Measurements from ENCODE around the gene MYBPH.

MYBPH gene

DNA sequence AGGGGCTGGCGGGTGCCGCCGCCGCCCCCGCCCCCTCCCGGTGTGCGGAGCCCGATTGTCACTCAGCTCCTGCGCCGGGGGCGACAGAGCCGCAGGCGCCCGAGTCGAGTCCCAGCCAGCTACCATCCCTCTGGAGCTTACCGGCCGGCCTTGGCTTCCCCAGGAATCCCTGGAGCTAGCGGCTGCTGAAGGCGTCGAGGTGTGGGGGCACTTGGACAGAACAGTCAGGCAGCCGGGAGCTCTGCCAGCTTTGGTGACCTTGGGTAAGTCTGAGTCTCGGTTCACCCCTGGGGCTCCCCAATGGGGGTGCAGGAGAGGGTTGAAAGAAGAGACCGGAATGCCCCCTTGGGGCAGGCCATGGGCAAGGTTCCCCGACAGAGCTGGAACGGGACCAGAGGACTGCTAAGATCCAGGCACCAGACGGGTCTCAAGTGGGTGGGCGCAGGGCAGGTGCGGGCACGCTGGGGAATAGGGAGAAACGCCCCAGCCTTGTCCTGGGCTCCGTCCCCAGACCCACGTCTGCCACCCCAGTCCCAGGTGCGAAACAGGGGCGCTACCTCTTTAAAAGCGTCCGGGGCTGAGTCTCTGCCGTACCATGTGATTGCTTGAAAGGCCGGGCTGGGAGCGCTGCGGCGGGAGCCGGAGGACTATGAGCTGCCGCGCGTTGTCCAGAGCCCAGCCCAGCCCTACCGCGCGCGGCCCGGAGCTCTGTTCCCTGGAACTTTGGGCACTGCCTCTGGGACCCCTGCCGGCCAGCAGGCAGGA is 47.8 kb downstream of the MYBPH start, which contains the start of gene ADORA1:
Gene ADORA1, plus strand, starts transcription at position 61 of the 765 bp plus-strand sequence. CDS start 1,116 bp downstream, outside the sequence.
- Histone ChIP-seq H3F3A (ENCODE audit: insufficient read depth, low read length) (no peaks in the 10 kb centered on the region), H3K4me2 (ENCODE audit: low read depth, low read length) (peak within 1 kb of the TSS; percentile 99), H3K9me3 (replicated peaks; ENCODE audit: insufficient read depth, low read length) (no peaks in the 10 kb centered on the region), H4K20me1 (ENCODE audit: insufficient read depth, low read length) (no peaks in the 10 kb centered on the region), H3K4me1 (ENCODE audit: low read length) (peaks cover 17% of the 10 kb centered on the region; the same call in 1 of the 2 replicates), H3K4me3 (ENCODE audit: low read length) (peak within 1 kb of the TSS; percentile 63), H3K36me3 (replicated peaks; ENCODE audit: insufficient read depth, low read length) (no peaks in the 10 kb centered on the region), H2AFZ (ENCODE audit: low read length) (peak within 1 kb of the TSS; percentile 92), H3K79me2 (ENCODE audit: low read length) (no peaks in the 10 kb centered on the region), H3K9me2 (replicated peaks; ENCODE audit: insufficient read depth, low read length) (no peaks in the 10 kb centered on the region), H3K9ac (ENCODE audit: low read length) (peak within 1 kb of the TSS; percentile 43; the same call in 1 of the 2 replicates), H3K27ac (ENCODE audit: low read length) (no peak within 1 kb of the TSS), H3K27me3 (replicated peaks; ENCODE audit: insufficient read depth, low read length) (peaks cover 51% of the 10 kb centered on the region)
- TF ChIP-seq EZH2phosphoT487 (IDR thresholded peaks at IDR 0.05; ENCODE audit: low read length) (no peak), EZH2 (optimal IDR thresholded peaks at IDR 0.05; ENCODE audit: low read depth, low read length) (no peak)
- TF ChIP-seq, protein P1, sequence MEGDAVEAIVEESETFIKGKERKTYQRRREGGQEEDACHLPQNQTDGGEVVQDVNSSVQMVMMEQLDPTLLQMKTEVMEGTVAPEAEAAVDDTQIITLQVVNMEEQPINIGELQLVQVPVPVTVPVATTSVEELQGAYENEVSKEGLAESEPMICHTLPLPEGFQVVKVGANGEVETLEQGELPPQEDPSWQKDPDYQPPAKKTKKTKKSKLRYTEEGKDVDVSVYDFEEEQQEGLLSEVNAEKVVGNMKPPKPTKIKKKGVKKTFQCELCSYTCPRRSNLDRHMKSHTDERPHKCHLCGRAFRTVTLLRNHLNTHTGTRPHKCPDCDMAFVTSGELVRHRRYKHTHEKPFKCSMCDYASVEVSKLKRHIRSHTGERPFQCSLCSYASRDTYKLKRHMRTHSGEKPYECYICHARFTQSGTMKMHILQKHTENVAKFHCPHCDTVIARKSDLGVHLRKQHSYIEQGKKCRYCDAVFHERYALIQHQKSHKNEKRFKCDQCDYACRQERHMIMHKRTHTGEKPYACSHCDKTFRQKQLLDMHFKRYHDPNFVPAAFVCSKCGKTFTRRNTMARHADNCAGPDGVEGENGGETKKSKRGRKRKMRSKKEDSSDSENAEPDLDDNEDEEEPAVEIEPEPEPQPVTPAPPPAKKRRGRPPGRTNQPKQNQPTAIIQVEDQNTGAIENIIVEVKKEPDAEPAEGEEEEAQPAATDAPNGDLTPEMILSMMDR (IDR thresholded peaks at IDR 0.05; ENCODE audit: low read length): no peak
- DNase-seq: peak; percentile 73

DNA sequence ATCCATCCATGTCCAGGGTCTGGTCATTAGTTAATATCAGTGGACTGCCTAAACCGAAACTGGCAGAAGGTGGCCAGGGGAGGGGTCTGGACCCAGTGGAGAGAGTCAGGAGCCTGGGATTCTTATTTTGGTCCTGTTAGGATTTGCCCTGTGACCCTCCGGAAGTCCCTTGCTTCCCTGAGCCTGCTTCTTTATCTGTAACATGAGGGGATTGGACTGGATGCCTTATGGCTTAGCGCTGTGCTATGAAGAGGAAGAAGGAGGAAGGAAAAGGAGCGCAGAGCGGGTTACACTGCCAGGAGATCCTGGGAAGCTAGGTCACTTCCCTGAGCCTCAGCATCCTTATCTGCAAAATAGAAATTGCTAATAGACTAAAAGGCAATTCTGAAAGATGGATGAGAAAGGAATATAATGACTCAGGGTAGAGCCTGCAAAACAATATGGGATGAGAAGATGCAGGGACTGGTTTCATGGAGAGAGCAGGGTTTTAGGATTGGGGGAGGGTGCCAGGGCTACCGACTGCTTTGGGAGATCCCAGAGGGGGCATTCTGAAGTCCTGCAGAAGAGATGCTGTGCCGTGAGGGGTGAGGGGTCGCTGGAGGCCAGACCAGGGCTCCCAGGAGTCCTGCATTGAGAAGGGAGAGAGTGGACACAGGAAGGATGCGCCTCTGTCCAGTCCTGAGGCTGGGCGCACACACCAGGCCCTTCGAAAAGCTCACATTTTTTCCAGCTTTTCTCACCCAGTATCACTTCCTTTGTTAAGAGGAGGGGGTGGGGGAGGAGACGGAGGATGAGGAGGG is 48.6 kb downstream of the MYBPH start:
- H3K9me2 ChIP-seq (replicated peaks; ENCODE audit: insufficient read depth, low read length): no peaks in the 10 kb centered on the region
- no peak overlapping the region for H3K9ac ChIP-seq (ENCODE audit: low read length)
- TF ChIP-seq EZH2 (optimal IDR thresholded peaks at IDR 0.05; ENCODE audit: low read depth, low read length): no peak
- TF ChIP-seq EZH2phosphoT487 (IDR thresholded peaks at IDR 0.05; ENCODE audit: low read length): no peak
- TF ChIP-seq, protein P1 (IDR thresholded peaks at IDR 0.05; ENCODE audit: low read length): no peak
- H3K4me3 ChIP-seq (ENCODE audit: low read length): peak overlapping the region; percentile 63
- no peaks in the 10 kb centered on the region for H3F3A ChIP-seq (ENCODE audit: insufficient read depth, low read length)
- peaks cover 17% of the 10 kb centered on the region; the same call in 1 of the 2 replicates for H3K4me1 ChIP-seq (ENCODE audit: low read length)
- no peaks in the 10 kb centered on the region for H4K20me1 ChIP-seq (ENCODE audit: insufficient read depth, low read length)
- H3K4me2 ChIP-seq (ENCODE audit: low read depth, low read length): peak overlapping the region; percentile 99
- no peaks in the 10 kb centered on the region for H3K36me3 ChIP-seq (replicated peaks; ENCODE audit: insufficient read depth, low read length)
- H3K27me3 ChIP-seq (replicated peaks; ENCODE audit: insufficient read depth, low read length): peaks cover 51% of the 10 kb centered on the region
- DNase-seq: no peak
- H3K79me2 ChIP-seq (ENCODE audit: low read length): no peaks in the 10 kb centered on the region
- H2AFZ ChIP-seq (ENCODE audit: low read length): peak overlapping the region; percentile 92
- no peaks in the 10 kb centered on the region for H3K9me3 ChIP-seq (replicated peaks; ENCODE audit: insufficient read depth, low read length)
- no peak overlapping the region for H3K27ac ChIP-seq (ENCODE audit: low read length)

DNA sequence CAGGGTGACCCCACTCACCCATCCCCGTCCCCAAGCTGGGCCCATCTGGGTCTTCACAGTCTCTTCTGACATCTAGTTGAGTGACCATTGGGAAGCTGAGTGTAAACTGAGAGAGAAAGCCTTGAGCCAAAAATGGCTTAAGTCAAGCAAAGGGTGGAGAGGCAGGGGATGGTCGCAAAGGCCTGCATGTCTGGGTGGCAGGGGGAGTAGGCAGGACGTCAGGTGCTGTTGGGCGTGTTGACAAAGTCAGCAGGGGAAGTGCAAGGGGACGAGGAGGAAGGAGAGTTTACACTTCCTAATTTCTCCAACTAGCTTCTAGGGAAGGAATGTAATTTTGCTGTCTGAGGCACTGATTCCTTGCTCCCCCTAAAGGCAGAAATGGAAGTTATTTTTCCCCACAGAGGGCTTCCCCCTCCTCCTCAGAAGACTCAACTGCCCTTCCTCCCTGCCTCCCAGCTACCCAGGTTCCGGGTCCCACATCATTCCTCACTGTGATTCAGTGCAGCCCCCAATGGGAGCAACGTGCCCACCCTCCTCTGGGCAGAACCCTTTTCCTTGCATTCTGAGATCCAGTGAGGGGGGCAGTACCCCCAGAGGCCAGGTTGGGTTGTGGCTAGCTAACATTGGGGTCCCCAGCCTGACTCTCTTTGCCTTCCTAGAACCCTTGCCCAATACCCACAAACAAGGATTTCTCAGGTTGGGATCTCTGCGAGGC is 49.3 kb downstream of the MYBPH start:
- Histone ChIP-seq H3K79me2 (ENCODE audit: low read length) (no peaks in the 10 kb centered on the region), H3K9me2 (replicated peaks; ENCODE audit: insufficient read depth, low read length) (no peaks in the 10 kb centered on the region), H3K4me2 (ENCODE audit: low read depth, low read length) (no peak overlapping the region), H3K4me1 (ENCODE audit: low read length) (peaks cover 17% of the 10 kb centered on the region; the same call in 1 of the 2 replicates), H3K36me3 (replicated peaks; ENCODE audit: insufficient read depth, low read length) (no peaks in the 10 kb centered on the region), H3K9ac (ENCODE audit: low read length) (no peak overlapping the region), H3K9me3 (replicated peaks; ENCODE audit: insufficient read depth, low read length) (no peaks in the 10 kb centered on the region), H2AFZ (ENCODE audit: low read length) (no peak overlapping the region), H3F3A (ENCODE audit: insufficient read depth, low read length) (no peaks in the 10 kb centered on the region), H4K20me1 (ENCODE audit: insufficient read depth, low read length) (no peaks in the 10 kb centered on the region), H3K4me3 (ENCODE audit: low read length) (no peak overlapping the region), H3K27me3 (replicated peaks; ENCODE audit: insufficient read depth, low read length) (peaks cover 51% of the 10 kb centered on the region), H3K27ac (ENCODE audit: low read length) (no peak overlapping the region)
- TF ChIP-seq, protein P1 (IDR thresholded peaks at IDR 0.05; ENCODE audit: low read length): peak; percentile 37
- no peak for TF ChIP-seq EZH2 (optimal IDR thresholded peaks at IDR 0.05; ENCODE audit: low read depth, low read length)
- no peak for DNase-seq

Data from MM.1S (cell line).